Caco-2 (cell line): Measurements from ENCODE around the gene METTL25. TPM values are rescaled to one million over a fixed set of nuclear protein-coding genes. Genes with fewer than 3 reads are reported as not detected.
A peak's percentile ranks its signal among the peaks of the same experiment; 100 is the strongest.

Experiments used
- BruUV-seq: library from RNA; stranded (reverse); fragments of 400-500 nt; replicated peaks from 2 replicates; lab custom pipeline; 2021; lab: Mats Ljungman, UMichigan
- CTCF ChIA-PET: fragments of 300-600 bp; sonication (Branson Sonifier 250); formaldehyde crosslinking; loops from one replicate; lab custom pipeline; 2022; ENCODE audit warnings: antibody characterized with exemption; lab: Charles Lee
- POLR2A ChIA-PET: fragments of 300-600 bp; sonication (Branson Sonifier 250); formaldehyde crosslinking; loops from one replicate; lab custom pipeline; 2022; ENCODE audit warnings: antibody characterized with exemption; lab: Charles Lee
- DNase-seq, 2 experiments: peaks; one replicate each; pipeline versions ENCODE4 v3.0.0 to v3.0.0-alpha.2; 2020 to 2022
- H3K27me3 ChIP-seq: replicated peaks from 2 replicates; pipeline ENCODE4 v1.6.0; 2011; ENCODE audit warnings: low read length; ENCODE audit not compliant: control insufficient read depth, insufficient read depth
- H3K36me3 ChIP-seq: 2 replicates; pipeline ENCODE4 v1.5.1; 2011; ENCODE audit warnings: low read length; ENCODE audit not compliant: control insufficient read depth, insufficient read depth
- H3K4me1 ChIP-seq: fragments of 250-450 bp; sonication (Bioruptor Pico); 2 replicates; pipeline ENCODE4 v1.5.1; 2020; ENCODE audit warnings: mild to moderate bottlenecking
- H3K4me3 ChIP-seq: 2 replicates; pipeline ENCODE4 v1.5.1; 2011; ENCODE audit warnings: low read depth, mild to moderate bottlenecking, control low read depth, low read length
- H3K9me3 ChIP-seq: fragments of 250-450 bp; sonication (Bioruptor Pico); 2 replicates; pipeline ENCODE4 v1.5.1; 2020; ENCODE audit warnings: mild to moderate bottlenecking, moderate library complexity
- H3K27ac Mint-ChIP-seq: one replicate; pipeline ENCODE4 v1.8.0; 2022; ENCODE audit warnings: mixed read lengths; ENCODE audit not compliant: unreplicated experiment
- H3K27me3 Mint-ChIP-seq: one replicate; pipeline ENCODE4 v1.8.0; 2022; ENCODE audit warnings: mixed read lengths; ENCODE audit not compliant: insufficient read depth, unreplicated experiment
- H3K36me3 Mint-ChIP-seq: one replicate; pipeline ENCODE4 v1.8.0; 2022; ENCODE audit warnings: mild to moderate bottlenecking, mixed read lengths; ENCODE audit not compliant: insufficient read depth, unreplicated experiment
- H3K4me1 Mint-ChIP-seq: one replicate; pipeline ENCODE4 v1.8.0; 2022; ENCODE audit warnings: low read depth, mixed read lengths; ENCODE audit not compliant: unreplicated experiment
- H3K4me3 Mint-ChIP-seq: one replicate; pipeline ENCODE4 v1.8.0; 2022; ENCODE audit warnings: mild to moderate bottlenecking, moderate library complexity, mixed read lengths; ENCODE audit not compliant: unreplicated experiment
- H3K9me3 Mint-ChIP-seq: one replicate; pipeline ENCODE4 v1.8.0; 2022; ENCODE audit warnings: mixed read lengths; ENCODE audit not compliant: unreplicated experiment
- CTCF ChIP-seq, 2 experiments: fragments of 200-600 bp in 1 of 2; IDR thresholded peaks; 1 replicate in 1 of 2; 2 replicates in 1 of 2; pipeline versions ENCODE4 v1.5.1 to v1.8.0; 2011 to 2022; ENCODE audit warnings: antibody characterized with exemption in 1 of 2, control low read depth in 1 of 2, inconsistent platforms in 1 of 2, low read depth in 1 of 2, low read length in 1 of 2, mild to moderate bottlenecking in 1 of 2, moderate library complexity in 1 of 2; ENCODE audit not compliant: insufficient read depth in 1 of 2, severe bottlenecking in 1 of 2, unreplicated experiment in 1 of 2
- intact Hi-C: fragments of 100-400 bp; cut with micrococcal nuclease; formaldehyde crosslinking; loops from one replicate; pipeline ENCODE4 v1.10.0; 2022; ENCODE audit not compliant: unreplicated experiment
- total RNA-seq: library from RNA; stranded (reverse); gene quantifications from 2 replicates; pipeline ENCODE4 v1.2.3, GENCODE V29; 2022

METTL25 gene
- total RNA-seq, 1 experiment from 2014 or later = 8.4 TPM

GRCh38 chr12:82319276-82319675 is 39.1 kb upstream of the METTL25 start:
- BruUV-seq = no TSS peak

GRCh38 chr12:82325540-82326336 is 32.6 kb upstream of the METTL25 start:
- Mint-ChIP-seq H3K4me3 (no peak overlapping the region), H3K4me1 (no peaks in the 10 kb centered on the region), H3K9me3 (no peaks in the 10 kb centered on the region), H3K27me3 (no peaks in the 10 kb centered on the region), H3K36me3 (no peaks in the 10 kb centered on the region), H3K27ac (no peak overlapping the region)
- no TSS peak for BruUV-seq
- H3K4me3 ChIP-seq = no peak overlapping the region
- CTCF ChIA-PET = no interaction called here
- DNase-seq = no peak
- H3K36me3 ChIP-seq = no peaks in the 10 kb centered on the region
- no peak for TF ChIP-seq CTCF (IDR thresholded peaks at IDR 0.05; ENCODE audit: insufficient read depth in 1 of 2, low read depth in 1 of 2, low read length in 1 of 2, severe bottlenecking in 1 of 2, unreplicated experiment in 1 of 2)
- no peaks in the 10 kb centered on the region for H3K27me3 ChIP-seq
- POLR2A ChIA-PET = no interaction called here
- no peaks in the 10 kb centered on the region for H3K9me3 ChIP-seq
- intact Hi-C loops = loop anchor here (10.0 kb wide), 1 partner anchor 311 kb away; no protein-coding TSS in a partner anchor
- H3K4me1 ChIP-seq = no peaks in the 10 kb centered on the region

More at GRCh38 chr12:82319276-82319675, 39.1 kb upstream of the METTL25 start:
- Histone ChIP-seq H3K27me3 (no peaks in the 10 kb centered on the region), H3K4me1 (peaks cover 1% of the 10 kb centered on the region; the same call in 1 of the 2 replicates), H3K9me3 (no peaks in the 10 kb centered on the region), H3K36me3 (no peaks in the 10 kb centered on the region), H3K4me3 (no peak overlapping the region)
- Mint-ChIP-seq H3K36me3 (no peaks in the 10 kb centered on the region), H3K4me3 (no peak overlapping the region), H3K9me3 (no peaks in the 10 kb centered on the region), H3K27me3 (no peaks in the 10 kb centered on the region), H3K27ac (no peak overlapping the region), H3K4me1 (peaks cover 3% of the 10 kb centered on the region)
- TF ChIP-seq CTCF (IDR thresholded peaks at IDR 0.05; ENCODE audit: insufficient read depth in 1 of 2, low read depth in 1 of 2, low read length in 1 of 2, severe bottlenecking in 1 of 2, unreplicated experiment in 1 of 2) = no peak
- intact Hi-C loops = no loop called here
- CTCF ChIA-PET = no interaction called here
- POLR2A ChIA-PET = no interaction called here
- DNase-seq = no peak

GRCh38 chr12:82326905-82327503 is 31.3 kb upstream of the METTL25 start:
- CTCF ChIA-PET = no interaction called here
- Mint-ChIP-seq H3K9me3 (no peaks in the 10 kb centered on the region), H3K27ac (no peak overlapping the region), H3K4me3 (no peak overlapping the region), H3K27me3 (no peaks in the 10 kb centered on the region), H3K4me1 (no peaks in the 10 kb centered on the region), H3K36me3 (no peaks in the 10 kb centered on the region)
- Histone ChIP-seq H3K36me3 (no peaks in the 10 kb centered on the region), H3K9me3 (no peaks in the 10 kb centered on the region), H3K27me3 (no peaks in the 10 kb centered on the region), H3K4me1 (no peaks in the 10 kb centered on the region), H3K4me3 (no peak overlapping the region)
- intact Hi-C loops = loop anchor here (1.0 to 10.0 kb wide), 3 partner anchors 312 to 683 kb away; no protein-coding TSS in a partner anchor
- POLR2A ChIA-PET = no interaction called here
- TF ChIP-seq CTCF (IDR thresholded peaks at IDR 0.05; ENCODE audit: insufficient read depth in 1 of 2, low read depth in 1 of 2, low read length in 1 of 2, severe bottlenecking in 1 of 2, unreplicated experiment in 1 of 2) = peak; percentile 45 to 63
- DNase-seq = no peak
- BruUV-seq = no TSS peak
